H1 (cell line): ENCODE data around the gene MAP4. TPM values are rescaled to one million over a fixed set of nuclear protein-coding genes. Genes with fewer than 3 reads are reported as not detected.

ENCODE experiments used
- CTCF ChIA-PET: fragments of 300-600 bp; sonication (Branson Sonifier 250); formaldehyde crosslinking; loops from one replicate; lab custom pipeline; 2021; ENCODE audit not compliant: partially characterized antibody; lab: Charles Lee
- POLR2A ChIA-PET: fragments of 300-600 bp; sonication (Branson Sonifier 250); formaldehyde crosslinking; loops from one replicate; lab custom pipeline; 2021; ENCODE audit warnings: inconsistent platforms; ENCODE audit not compliant: partially characterized antibody; lab: Charles Lee
- DNase-seq, 2 experiments: peaks; one replicate each; pipeline versions ENCODE4 v3.0.0 to v3.0.0-alpha.2; 2010 to 2022; ENCODE audit warnings: low spot score in 2 of 2, low read depth in 1 of 2, mixed read lengths in 1 of 2
- FAIRE-seq: peaks from 2 replicates; lab custom pipeline; 2011; peaks lifted over from hg19 to GRCh38; lab: Jason Lieb, UNC
- H2AFZ ChIP-seq: 2 replicates; pipeline ENCODE4 v1.8.1; 2012; ENCODE audit warnings: low read length, inconsistent platforms
- H2AK5ac ChIP-seq: 2 replicates; pipeline ENCODE4 v1.6.1; 2013; ENCODE audit warnings: low read depth, low read length
- H2BK120ac ChIP-seq: replicated peaks from 2 replicates; pipeline ENCODE3; 2013; ENCODE audit warnings: low read depth, low read length, inconsistent platforms
- H2BK12ac ChIP-seq: 2 replicates; pipeline ENCODE4 v1.6.1; 2013; ENCODE audit warnings: low read depth, low read length
- H2BK15ac ChIP-seq: 2 replicates; pipeline ENCODE4 v1.6.1; 2013; ENCODE audit warnings: low read length
- H2BK20ac ChIP-seq: 2 replicates; pipeline ENCODE4 v1.6.1; 2013; ENCODE audit warnings: low read length
- H2BK5ac ChIP-seq: 2 replicates; pipeline ENCODE4 v1.6.1; 2013; ENCODE audit warnings: low read depth, low read length
- H3K14ac ChIP-seq: 2 replicates; pipeline ENCODE4 v1.6.1; 2013; ENCODE audit warnings: inconsistent platforms; ENCODE audit not compliant: insufficient read length
- H3K18ac ChIP-seq: 2 replicates; pipeline ENCODE4 v1.6.1; 2013; ENCODE audit warnings: low read length; ENCODE audit errors: extremely low read depth
- H3K23ac ChIP-seq: 2 replicates; pipeline ENCODE4 v1.6.1; 2013; ENCODE audit warnings: inconsistent platforms; ENCODE audit not compliant: insufficient read length
- H3K23me2 ChIP-seq: 2 replicates; pipeline ENCODE4 v1.6.1; 2013; ENCODE audit warnings: low read depth, low read length
- H3K27ac ChIP-seq: 2 replicates; pipeline ENCODE4 v1.6.1; 2011; ENCODE audit warnings: low read depth, low read length, inconsistent platforms
- H3K27me3 ChIP-seq, 4 experiments: replicated peaks in 1 of 4; 1 replicate in 1 of 4; 2 replicates in 3 of 4; pipeline versions ENCODE4 v1.6.1 to v1.8.1; 2011 to 2013; ENCODE audit warnings: low read length in 3 of 4, mild to moderate bottlenecking in 3 of 4, inconsistent platforms in 2 of 4, mixed read lengths in 2 of 4, moderate library complexity in 1 of 4; ENCODE audit not compliant: control insufficient read depth in 3 of 4, insufficient read depth in 3 of 4; ENCODE audit errors: extremely low read depth in 1 of 4
- H3K36me3 ChIP-seq, 4 experiments: 2 replicates each; pipeline versions ENCODE4 v1.6.1 to v1.8.1; 2011 to 2013; ENCODE audit warnings: mild to moderate bottlenecking in 4 of 4, low read length in 3 of 4, moderate library complexity in 2 of 4, control low read depth in 1 of 4, inconsistent platforms in 1 of 4; ENCODE audit not compliant: insufficient read depth in 4 of 4, control insufficient read depth in 2 of 4
- H3K4ac ChIP-seq: replicated peaks from 2 replicates; pipeline ENCODE3; 2013; ENCODE audit warnings: low read length, low read depth, mixed read lengths, inconsistent platforms; ENCODE audit not compliant: insufficient read length
- H3K4me1 ChIP-seq, 4 experiments: replicated peaks in 1 of 4; 1 replicate in 1 of 4; 2 replicates in 3 of 4; pipeline versions ENCODE4 v1.6.1 to v1.8.1; 2011 to 2013; ENCODE audit warnings: low read length in 3 of 4, inconsistent platforms in 2 of 4, mixed read lengths in 1 of 4; ENCODE audit not compliant: insufficient read depth in 4 of 4, control insufficient read depth in 3 of 4
- H3K4me2 ChIP-seq, 2 experiments: 2 replicates each; pipeline versions ENCODE4 v1.6.1 to v1.8.1; 2011 to 2013; ENCODE audit warnings: low read depth in 2 of 2, low read length in 2 of 2, control low read depth in 1 of 2, inconsistent platforms in 1 of 2, mild to moderate bottlenecking in 1 of 2; ENCODE audit not compliant: insufficient read depth in 1 of 2
- H3K4me3 ChIP-seq, 4 experiments: fragments of 200-600, 300-600 bp in 1 of 4; sonication (generic), shearing (Covaris generic), sonication (Bioruptor Twin) in 1 of 4; 2 replicates each; pipeline versions ENCODE4 v1.5.1 to v1.8.1; 2011 to 2016; ENCODE audit warnings: low read length in 4 of 4, low read depth in 3 of 4, control low read depth in 2 of 4, inconsistent platforms in 2 of 4, mild to moderate bottlenecking in 2 of 4, mixed read lengths in 1 of 4, moderate library complexity in 1 of 4; ENCODE audit not compliant: insufficient read depth in 2 of 4; ENCODE audit errors: extremely low read depth in 1 of 4
- H3K56ac ChIP-seq: replicated peaks from 2 replicates; pipeline ENCODE3; 2013; ENCODE audit warnings: low read depth, mild to moderate bottlenecking, mixed read lengths, low read length, inconsistent platforms; ENCODE audit not compliant: insufficient read length
- H3K79me1 ChIP-seq: 2 replicates; pipeline ENCODE4 v1.6.1; 2013; ENCODE audit warnings: low read depth, low read length, control low read depth
- H3K79me2 ChIP-seq, 2 experiments: 2 replicates each; pipeline versions ENCODE4 v1.6.1 to v1.8.1; 2012 to 2013; ENCODE audit warnings: low read length in 2 of 2, mild to moderate bottlenecking in 2 of 2, inconsistent platforms in 1 of 2; ENCODE audit not compliant: insufficient read depth in 2 of 2, control insufficient read depth in 1 of 2
- H3K9ac ChIP-seq, 4 experiments: replicated peaks in 1 of 4; 1 replicate in 1 of 4; 2 replicates in 3 of 4; pipeline versions ENCODE4 v1.6.1 to v1.8.1; 2011 to 2013; ENCODE audit warnings: low read depth in 3 of 4, low read length in 3 of 4, control low read depth in 2 of 4, mild to moderate bottlenecking in 2 of 4, moderate library complexity in 2 of 4, inconsistent platforms in 1 of 4; ENCODE audit errors: extremely low read depth in 1 of 4
- H3K9me3 ChIP-seq, 2 experiments: 2 replicates each; pipeline versions ENCODE4 v1.6.1 to v1.8.1; 2012 to 2013; ENCODE audit warnings: mild to moderate bottlenecking in 2 of 2, moderate library complexity in 2 of 2, control low read depth in 1 of 2, inconsistent platforms in 1 of 2, low read depth in 1 of 2, low read length in 1 of 2, mixed read lengths in 1 of 2; ENCODE audit not compliant: insufficient read depth in 2 of 2
- H4K20me1 ChIP-seq, 2 experiments: replicated peaks in 1 of 2; 2 replicates each; pipeline versions ENCODE3 to v1.8.1; 2011 to 2013; ENCODE audit warnings: inconsistent platforms in 2 of 2, low read length in 2 of 2, mild to moderate bottlenecking in 1 of 2; ENCODE audit not compliant: insufficient read depth in 2 of 2, control insufficient read depth in 1 of 2
- H4K5ac ChIP-seq: 2 replicates; pipeline ENCODE4 v1.6.1; 2013; ENCODE audit warnings: low read length, low read depth, mixed read lengths, inconsistent platforms; ENCODE audit not compliant: insufficient read length
- H4K8ac ChIP-seq: 2 replicates; pipeline ENCODE4 v1.8.0; 2013; ENCODE audit warnings: mild to moderate bottlenecking, moderate library complexity, low read length, inconsistent platforms; ENCODE audit not compliant: insufficient read depth; ENCODE audit errors: extremely low read depth
- H4K91ac ChIP-seq: replicated peaks from 2 replicates; pipeline ENCODE3; 2013; ENCODE audit warnings: low read length, mixed read lengths, inconsistent platforms; ENCODE audit not compliant: insufficient read length
- YY1 ChIP-seq: IDR thresholded peaks from 2 replicates; pipeline ENCODE4 v1.6.1; 2011; ENCODE audit warnings: low read depth, mild to moderate bottlenecking, low read length
- WGBS, 2 experiments: shearing (Covaris generic) in 1 of 2; methylation state at CpG; one replicate each; pipeline versions ENCODE4 v1.1.6 to v1.1.7; 2013 to 2015; ENCODE audit warnings: low lambda C conversion rate in 2 of 2, mixed read lengths in 2 of 2, inconsistent platforms in 1 of 2, low coverage in 1 of 2, missing lambda C conversion rate in 1 of 2; ENCODE audit not compliant: insufficient replicate concordance in 2 of 2, insufficient coverage in 1 of 2, insufficient read length in 1 of 2; ENCODE audit errors: extremely low coverage in 1 of 2, missing lambda C conversion rate in 1 of 2; 5-methylcytosine and 5-hydroxymethylcytosine counted together
- polyA plus RNA-seq, 7 experiments: library from polyadenylated mRNA; depleted of rRNA in 3 of 7; stranded (reverse) in 5 of 7; unstranded in 2 of 7; fragments of >200 nt in 5 of 7; fragments of 200-250 nt in 2 of 7; gene quantifications; 1 replicate in 5 of 7; 2 replicates in 1 of 7; 4 replicates in 1 of 7; pipeline versions ENCODE4 v1.2.1 to v1.2.3, GENCODE V29; 2011 to 2013; ENCODE audit warnings: missing spikeins in 2 of 7, mixed read lengths in 2 of 7
- total RNA-seq: library from RNA; stranded (reverse); fragmentation: NEBNext Ultra II Directional; extraction: Animal tissue kit (Norgen Biotek cat#: 25700); gene quantifications from 2 replicates; pipeline ENCODE4 v1.2.1, GENCODE V29; 2021

MAP4 gene
- total and polyA plus RNA-seq, 2 of the 8 experiments (the other 6 are each of a cell fraction or from before 2014, with no cell fraction given), result 67.0 to 179 TPM

- no peak overlapping the region for H2BK15ac ChIP-seq
- POLR2A ChIA-PET, result interaction anchor here (0.6 kb wide), 1 partner anchor 10 kb away, joined by 4 read pairs; no protein-coding TSS in a partner anchor
- CTCF ChIA-PET, result interaction anchor here (0.8 to 2.9 kb wide), 3 partner anchors 11 to 142 kb away, joined by 3 to 13 read pairs (median 3); no protein-coding TSS in a partner anchor
- H2BK120ac ChIP-seq, result no peak overlapping the region
- no peak overlapping the region for H3K4me2 ChIP-seq
- H2BK12ac ChIP-seq, result no peak overlapping the region
- TF ChIP-seq YY1, result no peak
- H2BK20ac ChIP-seq, result no peak overlapping the region
- no peak overlapping the region for H3K4me3 ChIP-seq
- H3K27me3 ChIP-seq, result no peaks in the 10 kb centered on the region
- no peak overlapping the region for H4K5ac ChIP-seq
- no peak overlapping the region for H3K4ac ChIP-seq
- no peak overlapping the region for H4K91ac ChIP-seq
- H3K23ac ChIP-seq, result no peak overlapping the region
- no peaks in the 10 kb centered on the region for H3K79me1 ChIP-seq
- no peak overlapping the region for H2AFZ ChIP-seq
- no peaks in the 10 kb centered on the region for H4K20me1 ChIP-seq
- H4K8ac ChIP-seq, result no peak overlapping the region
- no peaks in the 10 kb centered on the region for H3K23me2 ChIP-seq
- H3K9ac ChIP-seq, result no peak overlapping the region
- WGBS, 2 experiments, result 94% methylated on average over 1 of the region's 1 CpG; no CpG with 5 or more reads in 1 of the 2 experiments
- H2BK5ac ChIP-seq, result no peak overlapping the region
- no peak for FAIRE-seq
- H3K27ac ChIP-seq, result no peak overlapping the region
- no peak overlapping the region for H3K56ac ChIP-seq
- H3K9me3 ChIP-seq, result no peaks in the 10 kb centered on the region
- H2AK5ac ChIP-seq, result no peak overlapping the region
- H3K4me1 ChIP-seq, result no peaks in the 10 kb centered on the region
- no peak overlapping the region for H3K14ac ChIP-seq
- H3K36me3 ChIP-seq, result peaks cover 0 to 2% (median 0%) of the 10 kb centered on the region in 4 experiments; a peak in 1 of 8 replicates
- H3K18ac ChIP-seq, result no peak overlapping the region
- no peak for DNase-seq
- peaks cover 0 to 10% of the 10 kb centered on the region in 2 experiments; a peak in 1 of 4 replicates for H3K79me2 ChIP-seq
These were observed 37.1 kb downstream of the MAP4 start for GRCh38 chr3:47979070-47979469.
